RWPE2 (cell line): Measurements from ENCODE around the gene DRGX.

ENCODE experiments used
- ATAC-seq: fragments of 200-7000 bp; cut with Tn5 transposase; 3 replicates; pipeline ENCODE4 v1.9.1; 2021; ENCODE audit warnings: low read depth
- DNase-seq: peaks from one replicate; pipeline ENCODE4 v3.0.0-alpha.2; 2020; ENCODE audit warnings: low spot score
- H3K27ac ChIP-seq: fragments of 450-650 bp; 2 replicates; pipeline ENCODE4 v1.5.1; 2017; ENCODE audit warnings: mild to moderate bottlenecking; ENCODE audit not compliant: poor library complexity, severe bottlenecking
- H3K27me3 ChIP-seq: fragments of 250-450 bp; sonication (Bioruptor Pico); 2 replicates; pipeline ENCODE4 v1.5.1; 2021; ENCODE audit warnings: mild to moderate bottlenecking, moderate library complexity; ENCODE audit not compliant: insufficient read depth, poor library complexity, severe bottlenecking
- H3K36me3 ChIP-seq: fragments of 250-450 bp; sonication (Bioruptor Pico); 2 replicates; pipeline ENCODE4 v1.5.1; 2020; ENCODE audit warnings: low read depth, mild to moderate bottlenecking, moderate library complexity
- H3K4me1 ChIP-seq: fragments of 250-450 bp; sonication (Bioruptor Pico); 2 replicates; pipeline ENCODE4 v1.5.1; 2021; ENCODE audit warnings: mild to moderate bottlenecking, moderate library complexity; ENCODE audit not compliant: insufficient read depth, poor library complexity, severe bottlenecking
- H3K4me3 ChIP-seq: fragments of 250-450 bp; sonication (Bioruptor Pico); 2 replicates; pipeline ENCODE4 v1.5.1; 2021; ENCODE audit warnings: mild to moderate bottlenecking, moderate library complexity; ENCODE audit not compliant: severe bottlenecking
- H3K9me3 ChIP-seq: fragments of 250-450 bp; sonication (Bioruptor Pico); 2 replicates; pipeline ENCODE4 v1.5.1; 2021; ENCODE audit warnings: mild to moderate bottlenecking, moderate library complexity; ENCODE audit not compliant: severe bottlenecking
- TF ChIP-seq, protein P1 (sequence below): fragments of 450-650 bp; IDR thresholded peaks from one replicate; pipeline ENCODE4 v1.5.1; 2017; ENCODE audit warnings: mild to moderate bottlenecking, moderate library complexity; ENCODE audit not compliant: poor library complexity, severe bottlenecking

The DRGX gene

DNA sequence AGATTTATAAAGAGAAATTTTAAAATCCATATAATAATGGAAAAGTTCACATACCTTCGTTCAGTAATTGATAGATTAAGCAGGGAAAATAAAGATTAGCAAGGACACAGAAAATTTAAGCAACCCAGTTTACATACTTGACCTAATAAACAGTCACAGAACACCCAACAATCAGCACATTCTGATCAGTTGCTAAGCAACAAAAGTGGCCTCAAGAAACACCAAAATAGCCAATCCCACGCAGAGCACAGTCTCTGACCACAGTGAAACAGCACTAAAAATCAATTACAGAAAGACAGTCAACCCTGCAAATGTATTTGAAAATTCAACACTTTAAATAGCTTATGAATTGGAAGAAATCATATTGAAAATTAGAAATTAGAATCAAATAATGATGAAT is 39.3 kb upstream of the DRGX start:
- no peak overlapping the region for H3K4me3 ChIP-seq
- ATAC-seq (no peak), DNase-seq (no peak)
- no peaks in the 10 kb centered on the region for H3K27me3 ChIP-seq
- no peaks in the 10 kb centered on the region for H3K4me1 ChIP-seq
- no peaks in the 10 kb centered on the region for H3K9me3 ChIP-seq
- TF ChIP-seq, protein P1, sequence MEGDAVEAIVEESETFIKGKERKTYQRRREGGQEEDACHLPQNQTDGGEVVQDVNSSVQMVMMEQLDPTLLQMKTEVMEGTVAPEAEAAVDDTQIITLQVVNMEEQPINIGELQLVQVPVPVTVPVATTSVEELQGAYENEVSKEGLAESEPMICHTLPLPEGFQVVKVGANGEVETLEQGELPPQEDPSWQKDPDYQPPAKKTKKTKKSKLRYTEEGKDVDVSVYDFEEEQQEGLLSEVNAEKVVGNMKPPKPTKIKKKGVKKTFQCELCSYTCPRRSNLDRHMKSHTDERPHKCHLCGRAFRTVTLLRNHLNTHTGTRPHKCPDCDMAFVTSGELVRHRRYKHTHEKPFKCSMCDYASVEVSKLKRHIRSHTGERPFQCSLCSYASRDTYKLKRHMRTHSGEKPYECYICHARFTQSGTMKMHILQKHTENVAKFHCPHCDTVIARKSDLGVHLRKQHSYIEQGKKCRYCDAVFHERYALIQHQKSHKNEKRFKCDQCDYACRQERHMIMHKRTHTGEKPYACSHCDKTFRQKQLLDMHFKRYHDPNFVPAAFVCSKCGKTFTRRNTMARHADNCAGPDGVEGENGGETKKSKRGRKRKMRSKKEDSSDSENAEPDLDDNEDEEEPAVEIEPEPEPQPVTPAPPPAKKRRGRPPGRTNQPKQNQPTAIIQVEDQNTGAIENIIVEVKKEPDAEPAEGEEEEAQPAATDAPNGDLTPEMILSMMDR, result no peak
- no peaks in the 10 kb centered on the region for H3K36me3 ChIP-seq
- H3K27ac ChIP-seq, result no peak overlapping the region

GRCh38 chr10:49433069-49433468 is 37.2 kb upstream of the DRGX start:
- Histone ChIP-seq H3K4me3 (no peak overlapping the region), H3K27me3 (no peaks in the 10 kb centered on the region), H3K27ac (no peak overlapping the region), H3K9me3 (no peaks in the 10 kb centered on the region), H3K4me1 (no peaks in the 10 kb centered on the region), H3K36me3 (no peaks in the 10 kb centered on the region)
- DNase-seq (no peak), ATAC-seq (no peak)
- TF ChIP-seq, protein P1, result no peak

GRCh38 chr10:49431426-49431825 is 35.5 kb upstream of the DRGX start:
- ATAC-seq (no peak), DNase-seq (no peak)
- Histone ChIP-seq H3K27me3 (no peaks in the 10 kb centered on the region), H3K36me3 (no peaks in the 10 kb centered on the region), H3K9me3 (no peaks in the 10 kb centered on the region), H3K27ac (no peak overlapping the region), H3K4me1 (no peaks in the 10 kb centered on the region), H3K4me3 (no peak overlapping the region)
- TF ChIP-seq, protein P1, result no peak

DNA sequence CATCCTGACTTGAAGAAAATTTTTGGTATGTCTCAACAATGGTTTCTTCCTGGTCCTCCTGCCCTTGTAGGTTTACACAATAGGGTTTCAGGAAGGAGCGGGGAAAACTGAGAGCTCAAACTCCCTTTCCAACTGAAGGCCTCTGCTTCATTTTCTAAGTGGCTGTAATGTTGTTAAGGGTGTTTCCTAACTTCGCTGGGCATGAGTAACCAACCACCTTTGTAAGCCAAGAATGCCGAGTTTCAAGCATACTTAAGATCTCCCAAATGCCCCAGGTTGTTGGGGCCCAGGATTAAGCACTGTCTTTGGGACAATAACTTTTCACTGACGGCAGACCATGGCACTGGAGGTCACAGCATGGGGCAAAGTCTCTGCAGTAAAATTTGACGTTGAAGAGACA is 33.6 kb upstream of the DRGX start:
- Histone ChIP-seq H3K27ac (no peak overlapping the region), H3K36me3 (no peaks in the 10 kb centered on the region), H3K9me3 (peaks cover 3% of the 10 kb centered on the region), H3K27me3 (no peaks in the 10 kb centered on the region), H3K4me1 (no peaks in the 10 kb centered on the region), H3K4me3 (no peak overlapping the region)
- ATAC-seq, result no peak
- no peak for DNase-seq
- TF ChIP-seq, protein P1, result no peak

DNA sequence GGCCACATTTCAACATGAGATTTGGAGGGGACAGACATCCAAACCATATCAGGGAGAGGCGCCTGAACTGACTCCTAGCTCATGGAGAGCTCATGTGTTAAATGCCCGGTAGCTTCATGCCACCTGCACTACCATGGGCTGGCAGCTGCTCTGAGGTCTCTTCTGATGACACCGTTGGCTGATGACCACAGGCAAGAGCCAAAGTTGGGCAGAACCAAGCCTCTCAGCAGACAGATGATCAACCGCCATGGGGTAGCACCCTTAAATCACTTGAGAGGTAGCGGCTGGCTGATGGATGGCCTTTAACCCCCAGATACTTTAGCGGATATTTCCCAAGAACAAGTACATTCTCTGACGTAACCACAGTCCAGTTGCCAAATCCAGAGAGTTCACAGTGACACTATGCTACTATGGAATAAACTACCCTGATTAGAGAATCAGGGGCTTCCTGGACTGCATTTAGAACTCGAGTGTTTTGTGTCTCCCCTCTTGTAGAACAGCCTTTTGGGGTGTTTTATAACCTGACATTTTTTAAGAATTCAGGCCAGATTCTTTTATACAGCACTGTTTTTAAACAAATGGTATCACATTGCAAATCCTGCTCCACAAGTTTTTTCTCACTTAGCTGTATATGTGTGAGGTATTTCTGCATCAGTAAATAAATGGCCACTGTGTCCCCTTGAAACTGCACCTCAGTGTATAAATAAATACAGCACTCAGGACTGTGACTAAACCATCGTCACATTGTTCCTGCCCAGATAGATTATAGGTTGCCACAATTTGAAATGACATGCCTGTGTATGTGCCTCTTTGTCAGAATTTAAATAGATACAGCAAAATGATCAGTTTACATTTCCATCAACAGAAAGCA is 30.8 kb upstream of the DRGX start:
- DNase-seq (no peak), ATAC-seq (no peak)
- no peak overlapping the region for H3K4me3 ChIP-seq
- H3K36me3 ChIP-seq, result no peaks in the 10 kb centered on the region
- no peaks in the 10 kb centered on the region for H3K27me3 ChIP-seq
- H3K4me1 ChIP-seq, result no peaks in the 10 kb centered on the region
- H3K9me3 ChIP-seq, result peaks cover 3% of the 10 kb centered on the region
- no peak overlapping the region for H3K27ac ChIP-seq
- TF ChIP-seq, protein P1, result no peak
